ENCODE measurements around the gene PRR5L. TPM values are rescaled to one million over a fixed set of nuclear protein-coding genes. Genes with fewer than 3 reads are reported as not detected.
A peak's percentile ranks its signal among the peaks of the same experiment; 100 is the strongest.

The PRR5L gene
- polyA plus RNA-seq, 5 donors: 10.6 to 22.8 (median 11.5) TPM

DNA sequence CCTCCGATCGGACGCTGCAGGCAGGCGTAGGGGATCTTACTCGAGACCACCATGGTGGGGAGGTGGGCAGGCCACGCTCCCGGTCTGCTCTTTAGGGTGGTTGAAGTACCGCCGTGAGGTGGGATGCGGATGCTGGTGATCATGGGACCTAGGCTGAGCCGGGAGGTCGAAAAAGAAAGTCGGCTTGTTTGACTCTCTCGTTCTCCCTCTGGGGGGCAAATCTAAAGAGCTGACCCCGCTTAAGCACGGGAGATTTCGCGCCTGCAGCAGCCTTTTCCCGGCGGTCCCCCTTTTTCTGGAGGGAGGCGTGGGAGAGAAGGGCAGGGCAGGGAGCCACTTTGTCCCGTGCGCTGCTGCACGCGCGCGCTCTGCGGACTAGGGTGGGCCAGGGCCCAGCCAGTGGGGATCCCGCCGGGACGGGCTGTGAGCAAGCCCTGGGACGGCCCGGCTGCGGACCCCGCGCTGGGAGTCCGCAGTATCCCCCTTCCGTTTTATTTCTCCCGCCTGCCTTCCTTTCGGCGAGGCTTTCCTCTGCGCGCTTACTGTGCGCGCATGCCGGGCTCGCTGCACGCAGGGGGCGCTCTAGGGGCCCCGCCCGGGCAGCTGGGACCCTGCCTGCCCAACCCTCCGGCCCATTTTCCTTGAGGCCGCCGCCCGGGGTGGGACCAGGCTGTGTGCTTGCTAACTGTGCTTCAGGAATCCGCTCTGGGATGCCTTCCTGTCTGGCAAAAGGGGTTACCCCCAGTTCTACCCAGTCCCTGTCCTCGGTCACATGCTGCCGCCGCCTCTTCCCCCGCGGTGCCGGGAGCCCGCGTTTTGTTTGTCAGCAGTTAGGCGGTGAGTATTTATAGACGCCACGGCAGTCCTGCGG is 81.0 kb downstream of the PRR5L start:
- peak; percentile 55 to 57 for DNase-seq

DNA sequence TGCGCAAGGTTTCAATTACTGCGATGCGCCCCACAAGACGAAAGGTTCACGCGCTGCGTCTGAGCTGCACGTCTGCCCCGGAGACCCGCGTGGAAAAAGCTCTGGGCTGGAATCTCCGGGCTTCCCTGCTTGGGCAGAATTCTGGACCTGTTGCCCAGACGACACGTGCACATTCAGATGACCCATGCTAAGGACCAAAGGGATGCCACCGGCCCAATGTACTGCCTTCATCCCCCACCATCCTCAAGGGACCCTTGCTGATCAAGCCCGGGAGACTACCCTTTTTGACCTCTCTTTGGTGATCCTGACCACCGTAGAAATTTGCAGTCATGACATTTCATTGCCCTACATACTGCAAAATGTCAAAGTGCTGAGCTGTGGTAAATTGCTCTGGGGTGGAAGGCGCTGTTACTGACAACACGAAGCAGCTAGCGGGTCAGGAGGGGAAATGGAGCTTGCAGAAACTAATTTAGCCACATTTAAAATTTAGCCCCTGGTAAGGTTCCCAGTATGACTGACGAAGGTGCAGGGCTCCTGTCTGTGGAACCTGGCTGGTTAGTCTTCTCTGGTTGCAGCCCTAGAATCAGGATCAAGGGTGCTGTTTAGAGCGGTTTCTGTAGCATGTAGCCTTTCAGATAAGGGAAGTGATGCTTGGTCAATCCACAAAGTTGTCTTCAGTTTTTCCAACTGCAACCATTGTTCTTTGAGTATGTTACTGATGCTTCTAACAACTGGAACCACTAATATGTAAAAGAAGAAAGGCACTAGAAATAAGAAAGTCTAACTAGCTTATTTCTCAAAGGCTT is 81.9 kb downstream of the PRR5L start:
- no peak for DNase-seq

DNA sequence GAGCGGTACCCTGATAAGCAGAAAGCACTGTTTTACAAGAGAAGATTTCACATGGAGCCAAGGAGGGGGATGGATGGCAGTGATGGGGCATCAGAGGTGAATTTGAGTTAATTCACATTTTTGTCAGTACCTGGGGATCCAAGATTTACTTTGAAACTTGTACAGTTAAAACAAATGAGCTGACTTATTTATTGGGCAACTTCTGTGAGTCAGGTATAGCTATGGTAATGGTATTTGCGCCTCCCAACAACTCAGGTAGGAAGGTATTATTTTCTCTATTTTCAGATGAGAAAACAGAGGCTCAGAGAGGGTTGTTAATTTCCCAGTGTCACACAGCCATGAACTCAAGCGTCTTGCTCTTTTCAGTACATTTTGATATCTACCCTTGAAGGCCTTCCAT is 83.6 kb downstream of the PRR5L start:
- DNase-seq: no peak

DNA sequence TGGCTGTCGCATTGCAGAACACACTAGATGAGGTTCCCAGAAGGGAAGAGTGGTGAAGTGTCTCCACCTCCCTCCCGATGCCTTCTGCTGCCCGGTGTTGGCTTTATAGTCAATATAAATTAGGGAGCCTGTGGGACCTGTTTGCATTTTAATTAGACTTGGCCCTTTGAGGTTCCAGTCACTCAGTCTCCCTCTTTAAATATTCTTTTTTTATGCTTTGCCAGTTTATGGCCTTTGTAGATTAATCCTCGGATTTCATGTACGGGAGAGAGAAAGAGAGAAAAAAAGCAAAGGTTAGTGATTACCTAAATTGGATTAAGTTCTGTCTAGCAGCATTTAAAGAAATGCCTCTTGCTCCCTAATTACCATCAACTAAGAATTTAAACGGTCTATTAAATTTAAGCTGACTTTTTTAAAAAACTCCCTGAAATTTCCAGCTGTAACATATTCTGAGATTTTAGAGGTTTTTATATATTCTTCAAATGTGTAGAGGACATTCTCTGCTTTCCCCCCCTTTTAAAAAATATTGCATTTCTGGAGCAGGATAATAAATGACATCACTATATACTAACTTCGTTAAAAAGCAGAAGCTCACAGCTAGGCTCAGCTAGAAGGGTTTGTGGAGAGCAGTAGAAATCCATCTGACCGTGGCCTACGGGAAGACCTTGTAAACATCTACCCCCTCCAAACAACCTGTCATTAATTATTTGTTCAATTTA is 84.4 kb downstream of the PRR5L start:
- no peak for DNase-seq

DNA sequence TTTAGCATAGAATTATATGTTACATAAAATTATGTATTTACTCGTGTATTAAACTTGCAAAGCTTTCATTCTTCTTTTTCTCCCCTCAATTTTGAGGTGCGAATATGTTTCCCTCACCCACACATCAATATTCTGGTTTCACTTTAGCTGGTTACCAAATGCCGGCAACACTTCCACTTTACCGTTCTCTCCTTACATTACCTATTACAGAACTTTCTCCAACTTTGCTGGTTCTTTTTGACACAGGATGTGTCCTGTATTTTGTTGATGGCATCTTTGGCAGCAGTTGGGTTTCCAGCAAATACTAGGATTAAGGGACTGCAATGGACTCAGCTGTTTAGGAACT is 84.9 kb downstream of the PRR5L start:
- DNase-seq: no peak

DNA sequence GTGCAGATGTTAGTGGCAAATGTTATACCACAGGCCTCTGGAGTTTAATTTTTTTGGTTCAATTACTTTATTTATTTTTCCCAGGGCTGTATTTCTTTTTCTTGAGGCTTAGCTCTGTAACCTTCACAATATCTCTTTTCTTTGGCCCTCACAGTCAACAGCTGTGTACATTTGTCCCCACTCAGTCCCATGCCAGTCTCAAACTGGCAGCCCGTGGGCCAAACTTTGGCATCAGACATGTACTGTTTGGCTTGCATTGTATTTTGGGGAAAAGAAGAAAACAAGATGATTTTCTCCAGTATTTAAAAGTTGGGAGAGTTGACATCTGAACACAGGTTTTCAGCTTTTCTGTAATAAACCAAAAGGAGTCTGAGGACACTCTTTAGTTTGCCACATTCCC is 87.1 kb downstream of the PRR5L start:
- no peak for DNase-seq

DNA sequence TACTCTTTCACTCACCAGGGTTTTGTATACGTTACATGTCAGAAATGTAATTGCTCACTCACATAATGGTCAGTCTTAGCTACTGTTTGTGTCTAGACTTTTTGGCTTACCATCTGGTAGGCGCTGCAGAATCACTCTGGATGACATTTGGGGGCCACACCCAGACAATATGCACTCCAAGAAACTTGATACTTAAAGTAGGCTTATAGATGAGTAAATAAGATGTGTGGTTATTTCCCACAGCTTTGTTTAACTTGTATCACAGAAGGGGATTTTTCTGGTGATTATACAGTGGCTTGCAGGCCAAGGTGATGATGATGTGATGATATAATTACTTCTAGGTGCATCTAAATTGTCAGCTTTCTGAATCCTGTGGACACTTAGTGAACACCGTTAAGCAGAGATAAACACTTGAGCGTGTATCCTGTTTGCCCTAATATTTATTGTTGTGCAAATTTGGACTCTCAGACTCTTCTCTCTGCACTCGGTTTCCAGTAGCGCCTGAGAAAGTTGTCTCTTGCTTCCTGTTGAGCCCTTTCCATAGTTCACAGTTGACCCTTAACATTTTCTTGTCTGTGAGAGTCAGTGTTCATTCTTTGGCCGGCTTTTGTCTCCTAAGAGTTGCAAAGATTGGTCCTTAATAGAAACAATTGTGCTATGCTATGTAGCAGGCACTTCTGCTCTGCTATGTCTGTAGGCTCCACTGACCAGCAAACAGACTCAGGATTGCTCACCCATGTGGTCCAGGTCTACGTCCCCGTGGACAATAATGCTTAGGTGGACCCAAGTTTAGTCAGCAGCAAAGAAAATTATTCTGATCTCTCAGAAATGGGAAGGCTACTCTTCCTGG is 89.3 kb downstream of the PRR5L start:
- peak; percentile 80 to 84 for DNase-seq

DNA sequence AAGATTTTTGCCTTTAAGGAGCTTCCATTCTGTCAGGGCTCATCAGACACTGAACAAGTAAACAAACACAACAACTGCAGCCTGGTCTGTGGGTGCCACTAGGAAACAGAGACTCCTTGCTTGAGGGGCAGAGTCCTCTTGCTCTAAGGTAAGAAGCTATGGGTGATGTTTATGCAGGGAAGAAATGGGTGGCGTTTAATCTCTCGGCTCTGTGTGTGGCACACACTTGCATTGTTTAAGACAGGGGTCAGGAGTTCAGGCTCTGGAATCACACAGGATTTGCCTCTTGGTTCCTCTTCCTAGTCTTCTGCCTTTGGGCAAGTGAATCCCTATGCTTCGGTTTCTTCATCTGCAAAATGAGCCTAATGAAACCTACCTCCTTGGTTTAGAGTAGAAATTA is 90.3 kb downstream of the PRR5L start:
- no peak for DNase-seq

DNA sequence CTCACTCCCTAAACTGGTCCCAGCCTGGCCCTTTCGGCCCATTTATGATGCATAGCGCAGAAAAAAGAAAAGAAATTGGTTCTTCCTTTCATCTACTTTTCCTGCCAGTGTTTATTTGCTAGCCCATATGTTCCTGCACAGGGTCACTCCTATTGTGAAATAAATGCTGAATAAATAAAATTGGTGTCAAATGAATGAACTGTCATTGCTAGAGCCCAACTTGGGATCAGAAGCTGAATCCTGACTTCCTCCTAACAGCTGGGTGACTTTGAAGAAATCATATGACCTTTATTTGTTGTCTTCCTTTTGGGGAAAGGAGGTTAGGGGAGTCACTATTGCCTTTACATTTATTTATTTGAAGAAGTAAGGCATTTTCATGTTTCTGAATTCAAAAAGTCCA is 92.0 kb downstream of the PRR5L start:
- peak; percentile 75 to 84 for DNase-seq

DNA sequence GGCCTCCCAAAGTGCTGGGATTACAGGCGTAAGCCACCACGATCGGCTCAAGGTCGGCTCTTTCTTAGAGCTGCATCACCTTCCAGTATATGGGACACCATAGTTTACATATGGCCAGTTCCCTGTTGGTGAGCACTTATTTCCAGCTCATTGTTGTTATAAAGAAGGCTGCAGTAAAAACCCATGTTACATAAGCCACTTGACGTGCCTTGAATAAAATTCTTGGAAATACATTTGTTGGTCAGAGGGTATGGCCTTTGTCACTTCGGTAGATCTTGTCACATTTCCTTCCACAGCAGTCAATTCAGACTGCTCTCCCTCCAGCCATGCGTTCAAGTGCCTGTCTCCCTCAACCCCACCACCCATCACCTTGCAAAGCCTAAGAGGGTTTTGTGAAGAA is 92.9 kb downstream of the PRR5L start:
- no peak for DNase-seq

DNA sequence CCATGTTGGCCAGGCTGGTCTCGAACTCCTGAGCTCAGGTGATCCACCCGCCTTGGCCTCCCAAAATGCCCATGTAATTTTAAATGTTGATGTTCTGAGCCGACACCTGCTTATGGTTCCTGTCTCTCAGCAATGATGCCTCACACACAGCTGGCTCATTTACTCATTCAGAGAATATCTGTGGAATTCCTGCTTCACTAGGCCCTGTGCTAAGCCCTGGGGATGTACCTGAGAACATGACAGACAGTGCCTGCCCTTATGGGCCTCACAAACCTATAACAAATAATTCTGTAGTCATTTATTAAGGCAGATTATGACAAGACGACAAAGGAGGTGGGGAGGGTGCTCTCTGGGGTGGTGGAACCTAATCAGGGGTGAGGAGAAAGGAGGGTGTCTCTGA is 93.7 kb downstream of the PRR5L start:
- no peak for DNase-seq

DNA sequence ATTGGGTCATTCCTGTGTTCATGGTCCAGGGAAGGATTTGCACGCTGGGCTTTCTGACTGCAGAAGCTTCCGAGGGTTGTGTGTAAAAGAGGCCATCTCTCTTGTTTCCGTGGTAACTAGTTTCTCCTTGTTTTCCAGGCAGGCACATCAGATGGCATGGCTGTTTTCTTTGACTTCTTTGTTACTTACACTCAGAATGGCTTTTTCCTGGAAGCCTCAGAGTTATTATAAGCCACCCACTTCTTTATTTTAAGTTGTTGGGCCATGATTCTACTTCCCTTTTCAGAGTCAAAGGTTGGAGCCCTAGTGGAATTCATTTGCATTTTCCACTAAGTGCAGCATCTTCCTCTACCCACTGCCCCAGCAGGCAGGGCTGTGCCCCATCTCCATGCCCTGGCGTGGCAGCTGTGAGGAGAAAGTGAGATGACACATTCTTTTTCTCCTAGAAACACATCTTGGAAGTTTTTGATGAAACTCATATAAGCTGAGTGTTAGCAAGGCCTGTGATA is 94.9 kb downstream of the PRR5L start:
- no peak for DNase-seq

DNA sequence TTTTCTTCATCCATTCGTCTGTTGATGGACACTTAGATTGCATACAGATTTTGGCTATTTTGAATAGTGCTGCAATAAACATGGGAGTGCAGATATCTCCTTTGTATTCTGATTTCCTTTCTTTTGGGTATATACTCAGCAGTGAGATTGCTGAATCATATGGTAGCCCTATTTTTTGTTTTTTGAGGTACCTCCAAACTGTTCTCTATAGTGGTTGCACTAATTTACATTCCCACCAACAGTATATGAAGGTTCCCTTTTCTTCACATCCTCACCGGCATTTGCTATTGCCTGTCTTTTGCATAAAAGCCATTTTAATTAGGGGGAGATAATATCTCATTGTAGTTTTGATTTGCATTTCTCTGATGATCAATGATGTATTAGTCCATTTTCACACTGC is 96.1 kb downstream of the PRR5L start:
- no peak for DNase-seq

DNA sequence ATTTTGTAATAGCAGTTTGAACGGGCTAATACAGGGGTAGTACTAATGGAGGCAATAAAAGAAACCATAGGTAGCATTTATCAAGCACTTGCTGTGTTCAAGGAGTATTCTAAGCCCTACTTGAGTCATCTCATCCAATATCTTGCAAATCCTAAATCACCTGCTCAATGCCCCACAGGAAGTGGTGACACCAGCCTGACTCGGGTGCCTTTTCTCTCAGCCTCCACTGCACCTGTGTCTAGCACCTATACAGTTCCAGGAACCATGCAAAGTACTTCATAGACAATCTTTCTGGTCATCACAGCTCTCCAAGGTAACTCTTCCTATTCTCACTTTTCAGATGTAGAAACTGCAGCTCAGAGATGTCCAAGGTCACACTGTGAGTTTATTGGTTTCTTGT is 98.0 kb downstream of the PRR5L start:
- no peak for DNase-seq

DNA sequence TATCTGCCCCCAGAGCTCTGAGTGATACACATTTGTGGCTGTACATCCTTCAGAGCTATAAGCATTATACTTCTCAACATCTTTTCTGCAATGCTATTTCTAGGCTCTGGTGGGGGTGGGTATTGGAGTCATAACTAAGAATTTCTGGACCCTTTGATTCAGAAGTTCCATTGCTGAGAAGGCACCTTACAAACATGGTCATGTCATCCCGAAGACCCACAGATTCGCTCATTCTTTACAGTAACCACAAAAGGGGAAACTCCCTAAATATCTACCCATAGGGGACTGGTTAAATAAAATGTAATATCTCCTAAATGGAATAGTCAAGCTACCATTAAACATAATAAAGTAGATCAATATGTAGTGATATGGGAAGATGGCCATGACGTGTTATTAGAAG is 98.8 kb downstream of the PRR5L start:
- no peak for DNase-seq

DNA sequence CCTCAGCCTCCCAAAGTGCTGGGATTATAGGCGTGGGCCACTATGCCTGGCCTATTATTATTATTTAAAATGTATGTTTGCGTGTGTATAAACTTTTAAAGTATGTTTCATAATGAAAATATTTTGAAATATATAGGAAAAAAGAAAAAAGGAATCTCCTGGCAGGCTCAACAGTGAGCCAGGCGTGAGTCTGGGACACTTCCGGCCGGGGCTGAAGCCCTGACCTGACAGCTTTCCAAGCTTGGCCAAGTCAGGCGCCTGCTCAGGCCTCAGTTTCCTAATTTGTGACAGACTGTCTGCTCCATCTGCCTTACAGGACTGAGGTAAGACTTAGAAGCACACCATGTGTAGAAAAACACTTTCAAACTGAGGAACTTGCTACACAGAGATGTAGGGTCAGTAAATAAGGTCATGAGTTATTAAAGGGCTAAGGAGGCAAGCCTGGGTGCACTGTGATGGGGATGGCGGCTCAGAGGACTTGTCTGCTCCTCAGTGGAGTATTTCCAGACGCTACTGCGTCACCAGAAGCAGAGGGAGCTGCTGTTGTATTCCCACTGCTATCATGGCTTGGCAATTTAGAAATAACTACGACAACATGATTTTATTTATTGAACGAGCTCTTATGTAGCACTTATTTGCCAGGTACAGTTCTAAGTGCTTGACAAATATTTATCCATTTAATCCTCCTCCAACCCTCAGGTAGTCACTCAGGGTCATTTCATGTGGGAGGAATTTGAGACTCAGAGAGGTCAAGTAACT is 100.1 kb downstream of the PRR5L start:
- no peak for DNase-seq

DNA sequence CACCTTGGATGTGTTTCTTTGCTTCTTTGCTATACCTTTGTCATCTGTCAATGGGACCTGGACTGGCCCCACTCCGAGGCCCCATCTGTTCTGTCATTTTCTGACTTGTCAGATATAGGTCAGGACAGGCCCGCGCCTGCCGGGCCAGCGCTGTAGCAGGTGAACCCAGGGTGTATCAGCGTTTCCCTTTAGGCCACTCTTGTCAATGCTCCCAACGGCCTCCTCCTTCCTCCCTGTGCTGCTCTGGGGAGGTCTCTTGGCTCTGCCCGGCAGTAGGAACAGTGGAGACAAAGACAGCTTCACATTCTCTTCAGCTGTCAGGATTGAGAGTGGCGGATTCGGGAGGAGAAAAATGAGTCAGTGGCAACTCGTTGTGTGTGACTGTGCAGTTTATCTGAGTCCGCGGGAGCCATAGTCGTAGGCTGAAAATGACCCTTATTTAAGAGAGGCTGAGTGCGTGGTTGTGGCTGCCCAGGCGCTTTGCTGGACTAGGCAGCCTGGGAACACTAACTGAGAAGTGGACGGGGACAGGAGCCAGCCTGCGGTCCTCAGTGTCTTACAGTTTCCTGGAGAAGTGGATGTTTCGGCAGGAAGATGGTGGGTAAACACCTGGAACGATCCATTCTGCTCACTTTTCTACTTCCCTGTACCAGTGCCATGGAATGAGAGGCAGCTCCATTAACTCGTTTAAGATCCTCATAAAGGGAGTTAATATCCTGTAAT is 102.3 kb downstream of the PRR5L start:
- no peak for DNase-seq

DNA sequence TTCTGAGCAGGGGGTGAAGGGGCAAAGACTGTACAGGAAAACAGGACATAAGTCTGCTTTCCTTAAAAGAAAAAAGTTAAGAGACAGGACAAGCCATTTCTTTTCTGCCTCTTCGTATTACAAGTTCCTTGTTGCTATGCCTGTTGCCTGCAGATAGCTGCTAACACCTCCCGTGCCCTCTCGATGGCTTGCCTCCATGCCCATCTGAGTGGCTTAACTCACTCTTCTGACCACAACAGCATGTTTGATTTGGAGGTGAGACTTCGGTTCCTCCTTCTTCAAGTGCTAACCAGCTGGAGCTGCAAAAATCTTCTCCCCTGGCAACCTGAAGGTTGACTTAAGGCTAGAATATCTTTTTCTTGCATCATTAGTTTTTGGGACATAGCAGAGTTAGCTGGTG is 103.1 kb downstream of the PRR5L start:
- DNase-seq: no peak

DNA sequence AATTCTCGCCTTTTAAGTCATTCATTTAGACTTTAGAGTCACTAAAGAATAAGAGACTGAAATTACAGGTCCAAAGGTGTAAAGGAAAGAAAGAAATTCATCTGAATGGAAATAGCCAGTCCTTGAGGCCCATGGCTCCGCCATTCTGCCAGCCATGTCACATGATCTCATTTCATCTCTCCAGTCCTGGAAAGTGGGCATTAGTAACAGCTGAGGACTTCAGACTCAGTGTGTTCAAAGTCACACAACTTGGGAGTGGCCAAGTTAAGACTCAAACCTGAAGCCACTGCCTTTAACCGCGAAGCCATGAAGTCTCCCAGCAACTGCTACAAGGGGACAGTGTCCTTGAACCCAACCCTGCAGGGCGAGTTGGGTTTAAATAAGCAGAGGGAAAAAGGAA is 103.7 kb downstream of the PRR5L start:
- no peak for DNase-seq
